Dermis lymphatic vessel endothelial cell (primary cell): Measurements from ENCODE around the gene FAM216A. TPM values are rescaled to one million over a fixed set of nuclear protein-coding genes. Genes with fewer than 3 reads are reported as not detected.

Experiments
- total RNA-seq: library from RNA; depleted of rRNA; stranded (reverse); fragments of >200 nt; gene quantifications from 2 replicates; pipeline ENCODE4 v1.2.1, GENCODE V29; 2014

FAM216A gene
- 5.6 and 9.3 TPM in 2 replicates for total RNA-seq

GRCh38 chr12:110468214-110469048 lies at the start of gene FAM216A, which contains the start of gene GPN3:
Gene FAM216A (plus strand): TSS chr12:110468845. CDS start chr12:110468876, 31 bp downstream.
Gene GPN3 (minus strand): TSS chr12:110468257. CDS start chr12:110468203, 54 bp downstream.

DNA sequence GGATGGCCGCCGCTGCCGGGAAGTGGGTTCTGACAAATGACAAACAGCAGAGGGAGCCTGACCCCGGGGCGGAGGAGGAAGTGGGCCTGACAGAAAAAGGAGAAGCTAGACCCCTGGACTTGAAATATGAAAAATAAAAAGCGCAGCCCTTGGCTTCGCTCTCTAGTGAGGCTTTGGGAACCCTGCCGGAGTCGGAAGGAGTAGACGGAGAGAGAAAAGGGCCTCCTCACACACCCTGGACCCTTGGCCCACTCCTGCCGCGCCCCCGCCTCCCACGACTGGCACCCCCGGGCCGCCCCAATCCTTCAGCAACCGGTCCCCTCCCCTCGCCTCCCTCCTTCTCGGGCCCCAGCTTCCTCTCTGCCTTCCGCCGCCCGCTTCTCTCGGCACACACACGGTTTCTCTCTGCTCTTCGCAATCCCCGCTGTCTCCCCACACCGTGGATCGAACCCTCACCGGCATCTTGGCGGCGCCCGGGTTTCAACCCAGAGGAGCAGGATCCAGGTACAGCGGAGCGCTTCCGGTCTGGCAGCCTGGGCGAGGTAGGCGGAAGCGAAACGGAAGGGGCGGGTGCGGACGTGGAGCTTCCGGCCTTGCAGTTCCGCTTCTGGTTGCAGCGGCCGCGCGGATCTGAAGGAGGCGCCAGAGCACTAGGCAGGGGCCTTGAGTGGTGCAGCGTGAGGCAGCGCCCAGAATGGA lies 18.7 kb upstream of the FAM216A start, which contains the start of gene ARPC3:
Gene ARPC3, minus strand, starts transcription at position 539 of the 699 bp plus-strand sequence. Its CDS starts 77 bp downstream, at position 462.

GRCh38 chr12:110501752-110502738 lies 33.4 kb downstream of the FAM216A start, which contains the start of the genes RAD9B and VPS29:
Gene RAD9B (plus strand): TSS chr12:110502331. CDS start chr12:110502338, 7 bp downstream.
Gene VPS29 (minus strand): TSS chr12:110502111. CDS start chr12:110502051, 60 bp downstream.

Other genes starting within 250 kb of the FAM216A start
- 102 and 105 TPM in 2 replicates for gene ATP2A2, start 187.6 kb upstream of the FAM216A start, total RNA-seq
- 27.5 and 38.0 TPM in 2 replicates for gene ANAPC7, start 65.1 kb upstream of the FAM216A start, total RNA-seq
- 215 and 240 TPM in 2 replicates for gene ARPC3, start 18.5 kb upstream of the FAM216A start, total RNA-seq
- gene GPN3, start 588 bp upstream of the FAM216A start, total RNA-seq = 13.8 and 14.0 TPM in 2 replicates
- gene VPS29, start 33.3 kb downstream of the FAM216A start, total RNA-seq = 66.3 and 71.3 TPM in 2 replicates
- 0.11 and 0.43 TPM in 2 replicates for gene RAD9B, start 33.5 kb downstream of the FAM216A start, total RNA-seq
- 7.7 and 8.6 TPM in 2 replicates for gene PPTC7, start 114.5 kb downstream of the FAM216A start, total RNA-seq
- gene TCTN1, start 145.3 kb downstream of the FAM216A start, total RNA-seq = 7.6 and 13.3 TPM in 2 replicates
- 4.9 and 5.6 TPM in 2 replicates for gene HVCN1, start 220.3 kb downstream of the FAM216A start, total RNA-seq